HCT116 (cell line): Measurements from ENCODE around the gene RAB26. TPM values are rescaled to one million over a fixed set of nuclear protein-coding genes. Genes with fewer than 3 reads are reported as not detected.

Source experiments
- ATAC-seq: fragments of 200-7000 bp; cut with Tn5 transposase; 2 replicates; pipeline ENCODE4 v1.9.1; 2020; ENCODE audit warnings: mild to moderate bottlenecking, moderate library complexity
- BruUV-seq: library from RNA; stranded (reverse); fragments of 400-500 nt; replicated peaks from 2 replicates; lab custom pipeline; 2021; lab: Mats Ljungman, UMichigan
- CTCF ChIA-PET: fragments of 300-600 bp; sonication (Branson Sonifier 250); formaldehyde crosslinking; loops from one replicate; lab custom pipeline; 2021; ENCODE audit warnings: antibody characterized with exemption; lab: Charles Lee
- POLR2A ChIA-PET: fragments of 300-600, 350-600 bp; sonication (Branson Sonifier 250); formaldehyde crosslinking; loops from one replicate; lab custom pipeline; 2021; ENCODE audit warnings: antibody characterized with exemption; lab: Charles Lee
- RAD21 ChIA-PET, 2 experiments: fragments of 300-600 bp; sonication (Branson Sonifier 250); formaldehyde crosslinking; loops; one replicate each; lab custom pipeline; 2023; ENCODE audit warnings: low total read pairs in 2 of 2; ENCODE audit not compliant: uncharacterized antibody in 2 of 2, unreplicated experiment in 2 of 2, low non-redundant PET in 1 of 2; lab: Charles Lee
- DNase-seq: peaks from one replicate; pipeline ENCODE4 v3.0.0-alpha.2; 2010; ENCODE audit warnings: low read depth, low spot score
- H2AFZ ChIP-seq: fragments of 200-600 bp; shearing (Covaris generic), sonication (generic); 2 replicates; pipeline ENCODE4 v1.6.1; 2017; ENCODE audit warnings: low read depth, mixed run types, mixed read lengths, antibody characterized with exemption, low read length; ENCODE audit not compliant: poor library complexity, severe bottlenecking
- H3K27ac ChIP-seq: 2 replicates; pipeline ENCODE4 v1.5.1; 2012; ENCODE audit warnings: low read depth, low read length
- H3K27me3 ChIP-seq: fragments of 200-600 bp; sonication (generic); 2 replicates; pipeline ENCODE4 v1.6.1; 2016; ENCODE audit warnings: mixed run types, low read length, mixed read lengths; ENCODE audit not compliant: insufficient read depth
- H3K36me3 ChIP-seq, 2 experiments: fragments of 200-500 bp in 1 of 2; fragments of 200-600 bp in 1 of 2; sonication (Bioruptor generic) in 1 of 2; sonication (generic) in 1 of 2; 2 replicates each; pipeline versions ENCODE4 v1.5.1 to v1.6.1; 2014 to 2016; ENCODE audit warnings: low read length in 2 of 2, inconsistent platforms in 1 of 2, mixed read lengths in 1 of 2, mixed run types in 1 of 2; ENCODE audit not compliant: insufficient read depth in 2 of 2, control insufficient read depth in 1 of 2
- H3K4me1 ChIP-seq, 2 experiments: fragments of 200-600 bp in 1 of 2; sonication (generic) in 1 of 2; 2 replicates each; pipeline versions ENCODE4 v1.5.1 to v1.6.1; 2012 to 2017; ENCODE audit warnings: low read length in 2 of 2, inconsistent platforms in 1 of 2, mild to moderate bottlenecking in 1 of 2, mixed read lengths in 1 of 2, mixed run types in 1 of 2, moderate library complexity in 1 of 2; ENCODE audit not compliant: insufficient read depth in 2 of 2, control insufficient read depth in 1 of 2
- H3K4me2 ChIP-seq: fragments of 200-600 bp; sonication (generic); 2 replicates; pipeline ENCODE4 v1.6.1; 2017; ENCODE audit warnings: mixed run types, low read length, mixed read lengths
- H3K4me3 ChIP-seq, 2 experiments: fragments of 200-600 bp in 1 of 2; sonication (generic) in 1 of 2; replicated peaks in 1 of 2; 2 replicates each; pipeline ENCODE4 v1.5.1; 2011 to 2016; ENCODE audit warnings: low read length in 2 of 2, control low read depth in 1 of 2, low read depth in 1 of 2, mild to moderate bottlenecking in 1 of 2, mixed read lengths in 1 of 2, mixed run types in 1 of 2
- H3K79me2 ChIP-seq: fragments of 200-600 bp; sonication (generic); 2 replicates; pipeline ENCODE4 v1.6.1; 2017; ENCODE audit warnings: mild to moderate bottlenecking, mixed run types, low read length, moderate library complexity, mixed read lengths; ENCODE audit not compliant: insufficient read depth
- H3K9ac ChIP-seq: fragments of 200-600 bp; sonication (generic); 2 replicates; pipeline ENCODE4 v1.6.1; 2016; ENCODE audit warnings: low read length, mixed read lengths
- H3K9me2 ChIP-seq: fragments of 200-600 bp; sonication (generic), shearing (Covaris generic); 2 replicates; pipeline ENCODE4 v1.6.1; 2017; ENCODE audit warnings: mixed run types, mild to moderate bottlenecking, moderate library complexity; ENCODE audit not compliant: insufficient read depth
- H3K9me3 ChIP-seq, 2 experiments: fragments of 200-500 bp in 1 of 2; fragments of 200-600 bp in 1 of 2; sonication (Bioruptor generic) in 1 of 2; sonication (generic) in 1 of 2; 2 replicates each; pipeline ENCODE4 v1.6.1; 2014 to 2017; ENCODE audit warnings: low read length in 2 of 2, mixed read lengths in 2 of 2, inconsistent platforms in 1 of 2, low read depth in 1 of 2, mild to moderate bottlenecking in 1 of 2, mixed run types in 1 of 2, moderate library complexity in 1 of 2; ENCODE audit not compliant: control insufficient read depth in 1 of 2, insufficient read depth in 1 of 2
- H4K20me1 ChIP-seq: fragments of 200-600 bp; sonication (generic), shearing (Covaris generic); 2 replicates; pipeline ENCODE4 v1.6.1; 2017; ENCODE audit warnings: mixed run types, mild to moderate bottlenecking, moderate library complexity; ENCODE audit not compliant: insufficient read depth
- CEBPB ChIP-seq: IDR thresholded peaks from 2 replicates; pipeline ENCODE4 v1.6.1; 2012; ENCODE audit warnings: low read depth
- CTCF ChIP-seq, 3 experiments: fragments of 200-600 bp in 1 of 3; sonication (generic) in 1 of 3; IDR thresholded peaks in 2 of 3; conservative IDR thresholded peaks in 1 of 3; 2 replicates each; pipeline ENCODE4 v1.5.1; 2012 to 2017; ENCODE audit warnings: low read depth in 2 of 3, low read length in 2 of 3, antibody characterized with exemption in 1 of 3, borderline replicate concordance in 1 of 3, control low read depth in 1 of 3, mild to moderate bottlenecking in 1 of 3, mixed read lengths in 1 of 3, mixed run types in 1 of 3, moderate library complexity in 1 of 3; ENCODE audit not compliant: insufficient read depth in 1 of 3
- ELF1 ChIP-seq: IDR thresholded peaks from 2 replicates; pipeline ENCODE4 v1.6.1; 2012; ENCODE audit warnings: low read depth, borderline replicate concordance
- FOSL1 ChIP-seq: IDR thresholded peaks from 2 replicates; pipeline ENCODE4 v1.6.1; 2012; ENCODE audit warnings: low read depth
- JUND ChIP-seq: IDR thresholded peaks from 2 replicates; pipeline ENCODE4 v1.6.1; 2012
- POLR2A ChIP-seq: IDR thresholded peaks from 2 replicates; pipeline ENCODE4 v1.7.0; 2011; ENCODE audit warnings: borderline replicate concordance; ENCODE audit not compliant: insufficient read depth, insufficient read length; ENCODE audit errors: extremely low read depth
- POLR2AphosphoS5 ChIP-seq: IDR thresholded peaks from 2 replicates; pipeline ENCODE4 v1.6.1; 2011; ENCODE audit warnings: mild to moderate bottlenecking, low read depth, low read length, moderate library complexity
- SP1 ChIP-seq: IDR thresholded peaks from 2 replicates; pipeline ENCODE4 v1.6.1; 2012; ENCODE audit warnings: low read depth
- SRF ChIP-seq: IDR thresholded peaks from 2 replicates; pipeline ENCODE4 v1.6.1; 2012; ENCODE audit warnings: low read depth
- ZBTB33 ChIP-seq: IDR thresholded peaks from 2 replicates; pipeline ENCODE4 v1.6.1; 2011; ENCODE audit warnings: mild to moderate bottlenecking, low read length, moderate library complexity; ENCODE audit not compliant: insufficient replicate concordance; ENCODE audit errors: extremely low read depth
- ZFX ChIP-seq: fragments of 450-650 bp; IDR thresholded peaks from 2 replicates; pipeline ENCODE4 v1.6.1; 2017
- intact Hi-C: fragments of 100-400 bp; cut with micrococcal nuclease; formaldehyde crosslinking; loops from 2 replicates; pipeline ENCODE4 v1.10.0; 2022
- total RNA-seq: library from RNA; stranded (reverse); gene quantifications from one replicate; pipeline ENCODE4 v1.2.1, GENCODE V29; 2021; ENCODE audit not compliant: unreplicated experiment

RAB26 gene
- total RNA-seq, 1 experiment from 2014 or later: 44.9 TPM

GRCh38 chr16:2142942-2143877 lies 5.2 kb upstream of the RAB26 start:
- Histone ChIP-seq H3K4me3 (no peak overlapping the region), H3K27me3 (no peaks in the 10 kb centered on the region), H3K9me2 (no peaks in the 10 kb centered on the region), H3K9me3 (no peaks in the 10 kb centered on the region), H3K79me2 (no peaks in the 10 kb centered on the region), H2AFZ (no peak overlapping the region), H3K36me3 (no peaks in the 10 kb centered on the region), H3K4me1 (peaks cover 8 to 32% of the 10 kb centered on the region in 2 experiments; a peak in 3 of 4 replicates), H3K4me2 (no peak overlapping the region), H3K9ac (no peak overlapping the region), H4K20me1 (no peaks in the 10 kb centered on the region), H3K27ac (no peak overlapping the region)
- DNase-seq (no peak), ATAC-seq (no peak)
- ChIA-PET CTCF (no interaction called here), RAD21 (no interaction called here), POLR2A (no interaction called here)
- intact Hi-C loops: loop anchor here (5.0 kb wide), 2 partner anchors 96 to 141 kb away; partner anchors contain the start of genes NTHL1 and TSC2
- BruUV-seq: no TSS peak
- TF ChIP-seq CTCF (IDR thresholded peaks at IDR 0.05 in 2 of 3, conservative IDR thresholded peaks at IDR 0.05 in 1 of 3; ENCODE audit: borderline replicate concordance in 1 of 3, insufficient read depth in 1 of 3, low read depth in 2 of 3, low read length in 2 of 3) (no peak), ELF1 (no peak), SRF (no peak), SP1 (no peak), ZFX (no peak), CEBPB (no peak), ZBTB33 (no peak), POLR2A (no peak), FOSL1 (no peak), JUND (no peak), POLR2AphosphoS5 (no peak)
